A673 (cell line): ENCODE results near the gene PI16. TPM values are rescaled to one million over a fixed set of nuclear protein-coding genes. Genes with fewer than 3 reads are reported as not detected.

Experiments
- BruUV-seq: library from RNA; stranded (reverse); fragments of 400-500 nt; replicated peaks from 2 replicates; lab custom pipeline; 2021; lab: Mats Ljungman, UMichigan
- CTCF ChIA-PET: fragments of 300-600 bp; sonication (Branson Sonifier 250); formaldehyde crosslinking; loops from one replicate; lab custom pipeline; 2022; ENCODE audit warnings: antibody characterized with exemption; lab: Charles Lee
- POLR2A ChIA-PET: fragments of 300-600 bp; sonication (Branson Sonifier 250); formaldehyde crosslinking; loops from one replicate; lab custom pipeline; 2022; ENCODE audit warnings: antibody characterized with exemption; ENCODE audit not compliant: low non-redundant PET; lab: Charles Lee
- DNase-seq: peaks from one replicate; pipeline ENCODE4 v3.0.0-alpha.2; 2015; ENCODE audit warnings: low spot score
- H3K27ac ChIP-seq: fragments of 200-600 bp; sonication (generic); 2 replicates; pipeline ENCODE4 v1.5.1; 2016; ENCODE audit warnings: mixed run types, low read depth, mild to moderate bottlenecking, mixed read lengths, antibody characterized with exemption, low read length; ENCODE audit not compliant: poor library complexity, severe bottlenecking
- H3K27me3 ChIP-seq: fragments of 200-600 bp; sonication (generic); replicated peaks from 2 replicates; pipeline ENCODE4 v1.6.1; 2017; ENCODE audit warnings: mixed run types, low read depth, mild to moderate bottlenecking, mixed read lengths, antibody characterized with exemption, low read length; ENCODE audit not compliant: insufficient read depth, poor library complexity
- H3K36me3 ChIP-seq: fragments of 200-600 bp; sonication (generic); 2 replicates; pipeline ENCODE4 v1.6.1; 2016; ENCODE audit warnings: mixed run types, mild to moderate bottlenecking, mixed read lengths, antibody characterized with exemption, low read length; ENCODE audit not compliant: insufficient read depth, poor library complexity, severe bottlenecking
- H3K4me1 ChIP-seq: fragments of 200-600 bp; sonication (generic); 2 replicates; pipeline ENCODE4 v1.6.1; 2017; ENCODE audit warnings: mixed run types, mild to moderate bottlenecking, mixed read lengths, antibody characterized with exemption, low read length; ENCODE audit not compliant: insufficient read depth, poor library complexity, severe bottlenecking
- H3K4me3 ChIP-seq: fragments of 200-600 bp; sonication (generic); 2 replicates; pipeline ENCODE4 v1.5.1; 2016; ENCODE audit warnings: low read depth, mixed run types, mild to moderate bottlenecking, mixed read lengths, low read length; ENCODE audit not compliant: poor library complexity, severe bottlenecking
- H3K9me3 ChIP-seq: fragments of 200-600 bp; sonication (generic); 2 replicates; pipeline ENCODE4 v1.6.1; 2016; ENCODE audit warnings: mixed run types, low read depth, mild to moderate bottlenecking, mixed read lengths, antibody characterized with exemption, low read length; ENCODE audit not compliant: poor library complexity, severe bottlenecking
- CTCF ChIP-seq: fragments of 300-800, 200-600 bp; sonication (generic); conservative IDR thresholded peaks from 2 replicates; pipeline ENCODE4 v1.5.1; 2017; ENCODE audit warnings: low read depth, mild to moderate bottlenecking, antibody characterized with exemption, low read length, moderate library complexity, mixed read lengths
- EZH2 ChIP-seq: fragments of 200-600 bp; sonication (generic); IDR thresholded peaks from 2 replicates; pipeline ENCODE4 v1.6.1; 2017; ENCODE audit warnings: borderline replicate concordance, low read depth, mild to moderate bottlenecking, mixed read lengths, antibody characterized with exemption, low read length; ENCODE audit not compliant: poor library complexity, severe bottlenecking
- intact Hi-C: fragments of 100-400 bp; cut with micrococcal nuclease; formaldehyde crosslinking; loops from one replicate; pipeline ENCODE4 v1.10.0; 2022; ENCODE audit not compliant: unreplicated experiment
- total RNA-seq: library from RNA; stranded (reverse); gene quantifications from 2 replicates; pipeline ENCODE4 v1.2.3, GENCODE V29; 2021

The PI16 gene
- total RNA-seq, 1 experiment from 2014 or later: not detected

- CTCF ChIA-PET: no interaction called here
- BruUV-seq: no TSS peak
- no peaks in the 10 kb centered on the region for H3K4me1 ChIP-seq
- TF ChIP-seq CTCF (no peak), EZH2 (no peak)
- no peak for DNase-seq
- POLR2A ChIA-PET: no interaction called here
- H3K27ac ChIP-seq: no peak overlapping the region
- H3K9me3 ChIP-seq: no peaks in the 10 kb centered on the region
- no peaks in the 10 kb centered on the region for H3K27me3 ChIP-seq
- H3K36me3 ChIP-seq: peaks cover 13% of the 10 kb centered on the region
- no peak overlapping the region for H3K4me3 ChIP-seq
- intact Hi-C loops: no loop called here
Observed at GRCh38 chr6:36912586-36912985, 42.0 kb upstream of the PI16 start.

- no peak overlapping the region for H3K27ac ChIP-seq
Observed at GRCh38 chr6:36913082-36913481, 41.5 kb upstream of the PI16 start.

GRCh38 chr6:36914227-36914794 is 40.2 kb upstream of the PI16 start:
- BruUV-seq: no TSS peak
- no peak for DNase-seq
- Histone ChIP-seq H3K27ac (no peak overlapping the region), H3K4me1 (no peaks in the 10 kb centered on the region), H3K4me3 (no peak overlapping the region), H3K36me3 (peaks cover 13% of the 10 kb centered on the region), H3K27me3 (no peaks in the 10 kb centered on the region), H3K9me3 (no peaks in the 10 kb centered on the region)
- CTCF ChIA-PET: interaction anchor here (0.5 to 1.5 kb wide), 2 partner anchors 17 to 104 kb away, joined by 3 to 5 read pairs; no protein-coding TSS in a partner anchor
- TF ChIP-seq CTCF (no peak), EZH2 (no peak)
- POLR2A ChIA-PET: no interaction called here
- intact Hi-C loops: no loop called here

More at GRCh38 chr6:36913082-36913481, 41.5 kb upstream of the PI16 start:
- no peak for DNase-seq
- ChIA-PET POLR2A (no interaction called here), CTCF (no interaction called here)
- intact Hi-C loops: no loop called here
- no peaks in the 10 kb centered on the region for H3K9me3 ChIP-seq
- peaks cover 13% of the 10 kb centered on the region for H3K36me3 ChIP-seq
- H3K4me1 ChIP-seq: no peaks in the 10 kb centered on the region
- no peak overlapping the region for H3K4me3 ChIP-seq
- TF ChIP-seq EZH2: no peak
- TF ChIP-seq CTCF: no peak
- no peaks in the 10 kb centered on the region for H3K27me3 ChIP-seq
- BruUV-seq: no TSS peak
